Colon (tissue), 2 donors: ENCODE results near the gene TMEM92.
"Not testable (repeated sequence)": the region's sequence is repeated elsewhere in the genome, so short reads cannot be mapped to it uniquely, and the experiment has no call there.

Experiments
- FAIRE-seq: peaks from 2 replicates; lab custom pipeline; 2012; peaks lifted over from hg19 to GRCh38; lab: Jason Lieb, UNC
- donor health status: control.
- donor health status: control.

TMEM92 gene

DNA sequence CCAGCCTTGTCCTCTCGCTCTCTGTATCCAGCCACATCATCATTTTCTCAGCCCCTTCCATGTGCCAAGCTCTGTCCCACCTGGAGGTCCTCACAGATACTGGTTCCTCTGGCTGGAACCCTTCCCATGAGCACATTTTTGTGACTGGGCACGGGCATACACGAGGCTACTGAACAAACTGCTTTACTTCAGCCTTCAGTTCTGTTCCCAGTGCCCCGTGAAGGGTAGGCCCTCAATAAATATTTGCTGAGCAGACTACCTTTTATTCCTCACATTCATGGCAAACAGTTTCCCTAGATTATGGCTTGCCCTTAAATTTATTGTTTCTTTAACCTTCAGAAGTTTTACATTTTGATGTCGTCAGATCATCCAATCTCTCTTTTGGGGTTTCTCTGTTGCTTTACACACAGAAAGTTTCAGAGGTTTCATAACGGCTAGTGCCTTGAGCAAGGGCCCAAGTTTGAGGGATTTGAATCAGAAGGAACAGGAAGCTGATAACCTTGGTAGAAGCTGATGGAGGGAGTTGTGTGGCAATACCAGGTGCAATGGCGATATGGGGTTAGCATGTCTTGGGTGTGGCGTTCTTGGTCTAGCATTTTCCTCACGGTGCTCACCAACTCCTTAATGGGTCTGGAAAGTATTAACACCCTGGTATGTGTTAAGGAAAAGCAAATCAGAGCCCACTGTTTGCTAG lies 27.8 kb downstream of the TMEM92 start:
- no peak for FAIRE-seq

DNA sequence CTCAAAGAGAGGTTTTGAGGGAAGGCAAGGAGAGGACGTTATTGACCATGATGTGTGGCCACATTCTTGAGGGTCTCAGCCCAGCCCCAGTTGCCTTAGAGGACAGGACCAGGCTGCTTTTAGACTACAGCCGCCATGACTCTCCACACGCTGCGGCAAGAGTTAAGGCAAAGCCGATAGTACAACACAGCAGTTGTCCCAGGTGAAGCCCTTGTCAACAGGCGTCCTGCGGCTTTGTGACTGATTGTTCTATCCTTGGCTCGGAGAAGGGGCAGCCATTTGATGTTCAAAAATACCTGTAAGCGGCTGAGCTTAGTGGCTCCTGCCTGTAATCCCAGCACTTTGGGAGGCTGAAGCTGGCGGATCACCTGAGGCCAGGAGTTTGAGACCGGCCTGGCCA lies 28.8 kb downstream of the TMEM92 start:
- FAIRE-seq, result no peak

DNA sequence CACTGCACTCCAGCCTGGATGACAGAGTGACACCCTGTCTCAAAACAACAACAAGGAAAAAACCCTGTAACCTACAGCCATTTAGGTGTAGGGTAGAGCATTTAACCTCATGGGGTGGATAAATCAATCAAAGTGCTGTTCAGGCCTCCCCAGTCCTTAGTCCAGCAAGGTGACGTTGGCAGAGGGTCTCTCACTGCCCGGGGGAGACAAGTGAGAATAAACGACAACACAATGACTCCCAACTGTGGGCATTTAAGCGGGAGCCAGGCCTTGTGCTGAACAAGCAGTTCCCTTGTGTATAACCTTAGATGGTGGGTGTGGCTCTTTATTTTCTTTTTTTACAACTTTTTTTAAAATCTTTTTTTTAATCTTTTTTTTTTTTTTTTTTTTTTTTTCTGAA lies 29.3 kb downstream of the TMEM92 start:
- FAIRE-seq, result no peak

DNA sequence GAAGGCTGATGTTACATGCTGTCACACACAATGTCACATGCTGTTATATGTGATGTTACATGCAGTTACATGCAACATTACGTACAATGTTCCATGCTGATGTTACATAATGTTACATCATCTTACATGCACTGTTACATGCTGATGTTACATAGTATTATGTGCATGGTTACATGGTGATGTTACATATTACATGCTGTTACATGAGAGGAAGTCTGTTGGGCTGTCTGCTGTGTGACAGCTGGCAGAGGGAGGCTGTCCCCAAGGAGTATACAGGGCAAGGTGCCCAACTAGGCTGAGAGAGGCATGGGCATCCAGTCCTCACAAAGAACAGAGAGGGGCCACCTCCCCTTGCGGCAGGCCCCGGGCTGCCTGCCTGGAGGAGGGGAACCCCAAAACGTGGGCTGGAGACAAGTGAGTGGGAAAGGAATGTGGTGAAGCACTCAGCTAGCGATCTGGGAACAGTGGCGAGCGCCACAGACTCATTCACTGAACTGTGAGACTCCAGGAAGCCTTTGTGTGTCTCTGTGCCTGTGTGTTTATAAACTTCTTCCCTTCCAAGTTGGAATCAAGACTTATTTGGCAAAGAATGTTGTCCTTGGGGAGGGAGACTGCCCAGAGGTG lies 30.6 kb downstream of the TMEM92 start:
- no peak for FAIRE-seq

DNA sequence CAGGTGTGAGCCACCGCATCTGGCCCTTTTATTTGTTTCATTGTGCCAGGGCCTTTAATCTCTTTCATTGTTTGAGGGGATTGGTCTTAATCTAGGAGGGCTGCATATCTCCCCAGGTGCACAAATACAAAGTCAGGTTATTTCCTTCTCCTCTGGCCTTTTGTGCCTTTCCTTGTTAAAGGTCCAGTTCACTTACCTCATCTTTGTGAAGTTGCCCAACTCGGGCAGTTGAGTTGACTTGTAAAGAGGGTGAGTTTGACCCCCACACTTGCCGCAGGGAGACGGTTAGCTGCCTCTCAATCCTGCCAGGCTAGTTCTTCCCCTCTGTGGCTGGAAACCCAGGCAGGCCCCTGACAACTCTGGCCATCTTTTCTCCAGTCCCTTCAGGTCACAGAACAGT lies 33.4 kb downstream of the TMEM92 start:
- no peak for FAIRE-seq

DNA sequence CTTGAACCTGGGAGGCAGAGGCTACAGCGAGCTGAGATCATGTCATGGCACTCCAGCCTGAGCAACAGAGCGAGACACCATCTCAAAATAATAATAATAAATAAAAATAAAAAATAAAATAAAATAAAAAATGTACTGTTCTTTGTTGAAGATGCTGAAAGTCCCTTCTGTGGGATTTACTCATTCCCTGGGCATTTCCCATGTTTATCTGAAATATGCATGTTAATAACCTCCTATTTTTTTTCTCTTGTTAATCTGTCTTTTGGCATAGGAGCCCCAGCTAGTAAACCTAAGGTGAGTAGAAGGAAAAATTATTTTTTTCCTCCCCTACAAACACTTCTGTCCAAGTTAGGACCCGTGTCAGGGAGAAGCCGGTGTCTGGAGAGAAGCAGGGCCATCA lies 34.4 kb downstream of the TMEM92 start:
- no peak for FAIRE-seq

DNA sequence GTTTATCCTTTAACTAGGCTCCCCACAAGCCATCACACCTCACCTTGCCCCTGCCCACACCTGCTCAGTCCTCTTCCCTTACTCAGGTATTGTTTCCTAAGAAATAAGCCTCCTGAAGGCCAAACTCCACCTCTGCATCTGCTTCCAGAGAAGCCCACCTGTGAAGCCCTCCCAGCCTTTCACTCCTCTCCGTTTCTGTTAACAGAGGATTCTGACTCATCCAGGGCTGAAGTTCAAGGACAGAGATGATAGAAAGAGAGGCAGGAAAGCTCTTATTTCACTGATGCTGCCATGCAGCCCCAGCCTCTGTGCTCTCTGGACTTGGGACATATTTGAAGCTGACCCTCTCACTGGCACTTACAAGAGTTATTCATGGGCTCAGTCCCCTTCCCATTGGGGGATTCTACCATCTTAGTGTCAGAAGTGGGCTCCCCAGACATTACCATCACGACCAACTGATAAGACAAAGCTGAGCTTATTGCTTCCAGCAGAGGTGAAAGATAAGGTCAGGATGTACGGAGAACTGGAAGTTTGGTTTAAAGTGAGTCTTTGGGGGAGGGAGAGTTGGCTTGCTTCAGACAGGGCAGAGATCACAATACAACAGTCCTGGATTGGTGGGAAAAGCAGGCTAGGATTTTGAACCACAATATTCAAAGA lies 36.3 kb downstream of the TMEM92 start:
- FAIRE-seq, result no peak

DNA sequence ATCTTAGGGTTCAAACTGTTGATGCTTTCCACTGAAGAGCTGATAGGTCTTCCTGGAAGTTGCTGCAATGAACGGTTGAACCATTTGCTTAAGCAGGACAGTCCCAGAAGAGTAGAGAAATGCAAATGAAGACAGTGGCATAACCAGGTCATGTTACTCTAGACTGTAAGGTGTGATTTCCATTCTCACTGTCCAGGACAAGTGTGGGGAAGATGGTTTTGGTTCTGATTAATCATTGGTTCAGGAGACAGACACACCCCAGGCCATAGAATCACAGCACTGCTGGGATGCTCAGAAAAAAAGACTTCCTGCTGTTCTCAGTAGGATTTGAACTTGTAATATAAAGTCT lies 36.8 kb downstream of the TMEM92 start:
- FAIRE-seq, result no peak

DNA sequence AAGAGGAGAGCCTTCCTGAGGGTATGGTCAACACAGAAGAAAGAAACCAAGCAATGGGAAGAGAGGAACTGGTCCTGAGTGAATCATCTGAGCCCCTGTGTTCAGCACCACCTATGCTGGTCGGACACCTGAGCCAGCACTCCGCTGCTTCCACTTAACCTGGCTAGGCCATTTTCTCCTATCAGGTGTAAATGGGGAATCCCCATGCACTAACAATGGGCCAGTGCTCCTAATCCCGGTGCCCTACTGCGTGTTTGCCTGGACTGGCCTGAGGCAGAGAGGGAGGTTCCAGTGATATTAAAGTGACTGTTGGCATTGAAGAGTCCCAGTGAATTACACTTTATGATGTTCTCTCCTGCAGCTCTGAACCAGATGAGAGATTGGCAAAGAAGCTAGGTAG lies 37.2 kb downstream of the TMEM92 start:
- no peak for FAIRE-seq

DNA sequence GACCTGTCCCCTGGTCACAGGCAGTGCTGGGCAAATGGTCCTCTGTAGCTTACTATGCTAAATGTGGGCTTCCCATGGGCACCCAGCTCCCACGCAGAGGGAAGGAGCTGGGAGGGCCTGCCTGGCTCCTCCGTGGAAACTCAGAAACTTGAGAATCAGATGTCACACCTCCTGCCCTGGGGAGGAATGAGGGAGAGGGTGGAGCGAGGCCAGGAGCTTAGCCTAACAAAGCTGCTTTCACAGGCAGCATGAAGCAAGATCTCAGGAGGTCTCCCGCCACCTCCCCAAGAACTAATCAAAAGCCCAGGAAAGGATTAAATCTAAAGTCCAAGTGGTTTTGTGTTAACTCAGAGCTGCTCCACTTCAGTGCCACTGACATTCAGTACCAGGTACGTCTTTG lies 38.0 kb downstream of the TMEM92 start:
- FAIRE-seq, result no peak

DNA sequence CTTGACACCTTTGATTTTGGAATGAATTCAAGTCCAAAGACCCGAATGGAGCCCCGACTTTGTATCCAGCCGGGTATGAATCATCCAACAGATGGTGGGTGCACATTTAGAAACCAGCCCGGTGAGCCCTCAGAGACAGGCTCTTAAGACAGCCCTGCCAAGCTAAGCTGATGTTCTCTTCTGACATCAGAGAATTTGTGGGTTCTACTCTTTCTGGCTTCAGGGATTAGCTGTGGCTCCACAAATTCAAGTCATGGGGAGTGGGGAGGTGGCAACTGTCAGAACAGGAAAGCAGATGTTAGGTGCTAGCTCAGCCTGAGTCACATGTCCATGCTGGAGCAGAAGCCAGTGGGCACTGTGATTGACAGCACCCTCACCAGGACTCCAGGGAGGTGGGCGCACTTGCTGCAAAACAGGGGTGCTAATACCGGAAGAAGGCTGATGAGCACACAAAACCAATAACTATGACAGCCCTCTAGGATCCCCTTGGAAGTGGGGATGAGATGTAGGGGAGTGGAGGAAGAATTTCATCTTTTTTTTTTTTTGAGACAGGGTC lies 40.3 kb downstream of the TMEM92 start:
- no peak for FAIRE-seq

DNA sequence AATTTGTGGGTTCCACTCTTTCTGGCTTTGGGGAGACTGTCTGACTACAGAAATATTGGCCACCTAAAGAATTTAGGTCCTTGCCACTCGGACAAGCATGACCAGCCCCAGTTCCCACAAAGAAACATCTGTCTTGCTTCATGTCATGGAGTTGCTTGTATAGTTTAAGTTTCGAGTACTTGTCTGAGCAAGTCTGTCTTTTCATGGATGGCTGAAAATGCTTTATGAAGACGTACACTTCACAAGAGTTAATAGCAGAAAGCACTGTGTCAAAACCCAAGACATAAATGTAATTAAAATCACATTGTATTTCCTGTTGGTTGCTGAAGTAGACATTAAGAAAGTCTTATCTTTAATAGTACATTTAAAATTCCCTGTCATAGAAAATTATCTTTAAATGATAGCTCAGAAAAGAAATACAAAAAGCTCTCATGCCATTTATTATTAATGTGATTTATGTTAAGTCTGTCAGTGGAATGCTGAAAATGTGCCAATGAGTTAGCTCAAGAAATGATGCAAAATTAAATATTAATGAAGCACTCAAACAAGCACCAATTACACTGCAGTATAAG lies 41.8 kb downstream of the TMEM92 start:
- FAIRE-seq, result no peak

DNA sequence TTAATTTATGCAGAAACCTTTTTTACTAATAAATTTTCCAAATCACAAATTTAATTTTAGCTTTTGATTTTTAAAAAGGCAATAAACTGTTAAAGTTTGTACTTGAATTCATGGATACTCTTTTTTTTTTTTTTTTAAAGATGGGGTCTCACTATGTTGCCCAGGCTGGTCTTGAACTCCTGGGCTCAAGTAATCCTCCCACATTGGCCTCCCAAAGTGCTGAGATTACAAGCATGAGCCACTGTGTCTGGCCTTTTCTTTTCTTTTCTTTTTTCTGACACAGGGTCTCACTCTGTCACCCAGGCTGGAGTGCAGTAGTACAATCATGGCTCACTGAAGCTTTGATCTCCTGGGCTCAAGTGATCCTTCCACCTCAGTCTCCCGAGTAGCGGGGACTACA lies 42.4 kb downstream of the TMEM92 start:
- FAIRE-seq, result not testable (repeated sequence)

DNA sequence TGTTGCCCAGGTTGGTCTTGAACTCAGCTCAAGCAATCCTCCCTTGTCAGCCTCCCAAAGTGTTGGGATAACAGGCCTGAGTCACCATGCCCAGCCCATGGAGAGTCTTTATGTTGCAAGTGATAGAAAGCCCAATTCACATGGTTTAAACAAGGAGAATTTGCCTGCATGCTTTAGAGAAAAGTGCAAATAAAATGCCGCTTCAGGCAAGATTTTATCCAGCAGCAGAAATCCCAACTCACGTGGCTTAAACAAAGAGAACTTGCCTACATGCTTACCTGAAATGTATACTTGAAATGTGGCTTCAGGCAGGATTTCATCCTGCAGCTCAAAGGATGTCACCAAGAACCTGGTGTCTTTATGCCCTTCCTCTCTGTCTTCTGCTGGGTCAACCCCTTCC lies 42.9 kb downstream of the TMEM92 start:
- no peak for FAIRE-seq

DNA sequence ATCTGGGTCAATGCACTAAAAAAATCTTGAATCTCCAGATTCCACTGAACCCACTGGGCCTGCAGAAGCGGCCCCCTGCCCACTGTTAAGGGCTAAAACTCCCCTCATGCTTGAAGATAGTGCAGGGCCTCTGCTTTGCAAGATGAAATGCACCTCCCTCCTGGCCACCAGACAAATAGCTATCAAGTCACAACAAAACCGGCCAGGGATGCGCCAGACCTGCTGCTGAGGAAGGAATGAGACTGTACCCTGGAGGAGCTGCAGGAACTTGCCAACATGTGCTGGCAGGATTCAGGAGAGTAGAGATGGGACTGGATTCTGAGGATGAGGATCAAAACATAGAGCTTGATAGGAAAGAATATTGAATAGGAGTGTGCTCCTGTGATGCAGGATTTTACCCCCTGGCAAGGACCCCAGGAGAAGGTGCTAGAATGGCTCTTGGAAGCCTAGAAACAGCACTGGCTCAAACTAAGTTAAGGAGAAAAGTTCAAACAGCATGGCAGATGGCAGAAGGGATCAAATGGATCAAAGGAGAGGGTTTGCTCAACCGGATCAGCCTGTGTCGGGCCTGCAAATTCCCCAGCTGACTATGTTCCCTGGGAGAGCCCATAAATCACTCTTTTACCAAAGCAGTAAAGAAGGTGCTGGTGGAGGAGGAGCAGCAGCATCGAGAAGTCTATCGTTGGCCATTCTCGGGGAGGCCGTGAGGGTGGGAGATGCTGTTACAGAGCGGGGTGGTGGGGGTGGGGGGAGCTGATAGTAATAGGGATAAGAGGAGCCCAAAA lies 44.4 kb downstream of the TMEM92 start:
- FAIRE-seq, result no peak

DNA sequence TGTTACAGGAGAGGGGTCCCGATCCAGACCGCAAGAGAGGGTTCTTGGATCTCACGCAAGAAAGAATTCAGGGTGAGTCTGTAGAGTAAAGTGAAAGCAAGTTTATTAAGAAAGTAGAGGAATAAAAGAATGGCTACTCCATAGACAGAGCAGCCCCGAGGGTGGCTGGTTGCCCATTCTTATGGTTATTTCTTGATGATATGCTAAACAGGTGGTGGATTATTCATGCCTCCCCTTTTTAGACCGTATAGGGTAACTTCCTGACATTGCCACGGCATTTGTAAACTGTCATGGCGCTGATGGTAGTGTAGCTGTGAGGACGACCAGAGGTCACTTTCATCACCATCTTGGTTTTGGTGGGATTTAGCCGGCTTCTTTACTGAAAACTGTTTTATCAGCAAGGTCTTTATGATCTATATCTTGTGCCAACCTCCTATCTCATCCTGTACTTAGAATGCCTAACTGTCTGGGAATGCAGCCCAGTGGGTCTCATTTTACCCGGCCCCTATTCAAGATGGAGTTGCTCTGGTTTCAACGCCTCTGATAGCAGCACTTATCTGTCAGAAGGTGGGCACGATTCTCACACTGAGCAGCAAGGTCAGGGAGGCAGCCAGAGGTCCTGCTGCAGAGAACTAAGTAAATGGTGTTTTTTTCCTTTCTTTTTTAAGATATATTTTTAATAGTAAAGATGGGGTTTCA lies 45.2 kb downstream of the TMEM92 start:
- FAIRE-seq, result no peak

DNA sequence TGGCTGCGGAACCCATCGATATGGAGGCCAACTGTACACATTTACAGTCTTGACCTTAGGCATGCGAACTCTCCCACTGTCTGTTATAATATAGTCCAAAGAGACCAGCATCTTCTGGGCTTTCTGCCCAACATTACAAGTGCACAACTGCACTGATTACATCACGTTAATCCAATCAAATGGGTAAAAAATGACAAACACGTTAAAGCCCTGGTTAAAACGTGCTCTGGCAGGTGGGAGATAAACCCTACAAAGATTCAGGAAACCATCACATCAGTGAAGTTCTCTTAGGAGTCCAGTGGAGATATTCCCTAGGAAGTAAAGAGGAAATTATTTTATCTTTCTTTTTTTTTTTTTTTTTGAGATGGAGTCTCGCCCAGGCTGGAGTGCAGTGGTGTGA lies 48.0 kb downstream of the TMEM92 start:
- FAIRE-seq, result no peak

DNA sequence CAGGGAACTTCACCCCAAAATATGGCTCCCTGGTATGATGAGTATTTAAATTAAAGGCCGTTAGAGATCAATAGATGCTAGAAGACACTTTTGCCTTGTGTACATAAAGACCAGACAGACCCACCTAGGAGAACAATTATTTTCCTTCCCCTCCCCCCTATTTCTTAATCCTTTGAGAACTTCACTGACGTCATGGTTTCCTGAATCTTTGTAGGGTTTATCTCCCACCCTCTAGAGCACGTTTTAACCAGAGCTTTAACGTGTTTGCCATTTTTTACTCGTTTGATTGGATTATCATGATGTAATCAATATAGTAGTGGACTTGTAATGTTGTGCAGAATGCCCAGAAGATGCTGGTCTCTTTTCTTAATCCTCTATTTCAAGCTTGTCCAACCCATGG lies 48.8 kb downstream of the TMEM92 start:
- FAIRE-seq, result no peak

DNA sequence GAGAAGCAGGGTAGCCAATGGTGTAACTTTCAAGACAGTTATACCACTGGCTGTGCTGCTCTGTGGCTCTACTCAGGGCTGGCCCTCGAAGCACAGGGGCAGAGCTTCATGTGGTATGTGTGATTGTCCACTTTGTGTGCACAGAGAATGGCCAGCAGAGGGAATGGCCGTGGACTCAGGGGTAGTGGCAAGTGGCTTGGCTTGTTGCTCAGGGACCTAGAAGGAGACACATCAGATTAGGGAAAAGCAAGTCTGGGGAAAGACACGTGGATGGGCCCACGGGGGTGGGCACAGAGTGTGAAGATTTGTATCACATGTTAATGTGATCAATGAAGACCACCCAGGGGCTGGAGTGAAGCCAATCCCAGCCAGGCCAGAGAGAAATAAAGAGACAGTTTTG lies 51.6 kb downstream of the TMEM92 start:
- FAIRE-seq, result no peak

DNA sequence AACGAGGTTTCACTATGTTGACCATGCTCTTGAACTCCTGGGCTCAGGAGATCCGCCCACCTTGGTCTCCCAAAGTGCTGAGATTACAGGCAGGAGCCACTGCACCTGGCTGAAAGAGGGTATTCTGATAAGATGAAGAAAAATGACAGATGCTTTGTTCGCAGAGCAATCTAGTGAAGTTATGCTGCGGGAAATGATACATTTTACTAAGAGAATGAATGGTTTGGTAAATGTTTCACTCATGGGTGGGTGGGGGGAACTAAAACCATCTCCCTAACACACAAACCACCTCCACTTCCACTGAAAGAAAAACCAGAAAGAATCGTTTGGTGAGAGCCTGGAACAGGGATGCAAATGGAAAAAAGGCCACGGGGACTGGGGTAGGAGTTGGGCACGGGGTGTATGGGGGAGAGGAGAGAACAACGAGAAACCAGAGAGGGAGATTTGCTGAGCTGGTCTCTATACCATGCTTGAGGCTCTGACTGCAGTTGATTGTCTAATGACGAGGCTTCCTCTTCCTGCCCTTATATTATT lies 52.6 kb downstream of the TMEM92 start:
- no peak for FAIRE-seq
